Keratinocyte (primary cell): ENCODE data around the gene RFX2.
A peak's percentile ranks its signal among the peaks of the same experiment; 100 is the strongest.

ENCODE experiments used
- EZH2 ChIP-seq: IDR thresholded peaks from one replicate; pipeline ENCODE4 v1.6.1; 2012; ENCODE audit warnings: inconsistent platforms, mild to moderate bottlenecking, low read length, moderate library complexity
- TF ChIP-seq, protein P1 (sequence below), 3 experiments: IDR thresholded peaks in 1 of 3; conservative IDR thresholded peaks in 1 of 3; optimal IDR thresholded peaks in 1 of 3; 2 replicates in 2 of 3; 3 replicates in 1 of 3; pipeline versions ENCODE3 to v1.5.1; 2011; ENCODE audit warnings: low read length in 3 of 3, mild to moderate bottlenecking in 3 of 3, moderate library complexity in 2 of 3, control low read depth in 1 of 3, inconsistent platforms in 1 of 3; ENCODE audit not compliant: insufficient read depth in 2 of 3; ENCODE audit errors: extremely low read depth in 1 of 3

DNA sequence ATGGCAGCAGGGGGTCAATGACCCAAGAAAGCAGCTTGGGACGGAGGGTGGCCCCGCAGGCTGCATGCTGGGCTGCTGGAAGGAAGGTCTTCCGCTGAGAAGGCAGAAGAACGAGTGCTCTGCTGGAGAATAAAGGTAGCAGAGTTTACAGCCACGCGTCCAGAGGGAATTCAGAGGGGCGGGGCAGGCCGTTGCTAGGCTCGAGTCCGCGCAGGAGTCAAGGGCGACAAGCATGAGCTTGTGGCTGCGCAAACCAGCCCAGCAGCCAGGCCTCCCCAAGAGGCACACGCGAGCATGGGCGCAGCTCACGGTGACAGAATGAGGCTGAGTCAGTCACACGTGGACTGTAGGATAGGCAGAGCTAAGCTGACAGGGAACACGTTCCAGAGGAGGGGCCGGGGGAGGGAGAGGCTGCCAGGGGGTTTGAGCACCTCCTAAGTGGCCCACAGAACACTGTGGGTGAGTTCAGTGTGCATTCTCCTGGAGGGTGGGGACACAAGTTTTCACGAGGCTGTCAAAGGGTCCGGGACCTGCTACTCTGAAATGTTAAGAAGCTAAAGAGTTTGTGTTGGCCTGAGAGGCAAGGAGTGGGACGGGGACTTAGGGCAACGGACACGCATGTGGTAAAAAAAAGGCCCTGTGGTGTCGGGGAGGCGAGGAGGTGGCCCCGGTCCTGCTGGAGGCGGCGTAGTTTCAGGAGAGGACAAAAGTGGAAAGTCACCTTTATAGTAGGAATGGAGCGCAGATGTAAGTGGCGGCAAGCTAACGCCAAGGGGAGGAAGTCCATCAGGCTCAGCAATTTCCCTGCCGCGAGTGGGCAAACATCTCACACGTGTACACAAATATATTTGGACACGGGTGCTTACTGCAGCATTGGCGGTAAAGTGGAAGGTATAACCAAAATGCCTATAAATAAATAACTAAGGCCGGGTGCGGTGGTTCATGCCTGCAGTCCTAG is 17.7 kb downstream of the RFX2 start:
- TF ChIP-seq, protein P1, sequence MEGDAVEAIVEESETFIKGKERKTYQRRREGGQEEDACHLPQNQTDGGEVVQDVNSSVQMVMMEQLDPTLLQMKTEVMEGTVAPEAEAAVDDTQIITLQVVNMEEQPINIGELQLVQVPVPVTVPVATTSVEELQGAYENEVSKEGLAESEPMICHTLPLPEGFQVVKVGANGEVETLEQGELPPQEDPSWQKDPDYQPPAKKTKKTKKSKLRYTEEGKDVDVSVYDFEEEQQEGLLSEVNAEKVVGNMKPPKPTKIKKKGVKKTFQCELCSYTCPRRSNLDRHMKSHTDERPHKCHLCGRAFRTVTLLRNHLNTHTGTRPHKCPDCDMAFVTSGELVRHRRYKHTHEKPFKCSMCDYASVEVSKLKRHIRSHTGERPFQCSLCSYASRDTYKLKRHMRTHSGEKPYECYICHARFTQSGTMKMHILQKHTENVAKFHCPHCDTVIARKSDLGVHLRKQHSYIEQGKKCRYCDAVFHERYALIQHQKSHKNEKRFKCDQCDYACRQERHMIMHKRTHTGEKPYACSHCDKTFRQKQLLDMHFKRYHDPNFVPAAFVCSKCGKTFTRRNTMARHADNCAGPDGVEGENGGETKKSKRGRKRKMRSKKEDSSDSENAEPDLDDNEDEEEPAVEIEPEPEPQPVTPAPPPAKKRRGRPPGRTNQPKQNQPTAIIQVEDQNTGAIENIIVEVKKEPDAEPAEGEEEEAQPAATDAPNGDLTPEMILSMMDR (optimal IDR thresholded peaks at IDR 0.05 in 1 of 3, IDR thresholded peaks at IDR 0.05 in 1 of 3, conservative IDR thresholded peaks at IDR 0.05 in 1 of 3; ENCODE audit: extremely low read depth in 1 of 3, insufficient read depth in 2 of 3, low read length in 3 of 3), result peak in 1 of 3 experiments; percentile 33
- TF ChIP-seq EZH2, result no peak
